Progenitor cell of endocrine pancreas (in vitro differentiated cells): Measurements from ENCODE around the gene RTP1. TPM values are rescaled to one million over a fixed set of nuclear protein-coding genes. Genes with fewer than 3 reads are reported as not detected.

Experiments used
- DNase-seq: peaks from one replicate; pipeline ENCODE4 v3.0.0; 2021; ENCODE audit warnings: low spot score; ENCODE audit not compliant: unreplicated experiment
- H3K27ac Mint-ChIP-seq: 2 replicates; pipeline ENCODE4 v1.8.0; 2021; ENCODE audit warnings: mild to moderate bottlenecking, moderate library complexity, mixed read lengths
- H3K27me3 Mint-ChIP-seq: 2 replicates; pipeline ENCODE4 v1.8.0; 2021; ENCODE audit warnings: mixed read lengths
- H3K36me3 Mint-ChIP-seq: 2 replicates; pipeline ENCODE4 v1.8.0; 2022; ENCODE audit warnings: mixed read lengths; ENCODE audit not compliant: insufficient read depth
- H3K4me1 Mint-ChIP-seq: 2 replicates; pipeline ENCODE4 v1.8.0; 2021; ENCODE audit warnings: low read depth, mixed read lengths
- H3K4me3 Mint-ChIP-seq: 2 replicates; pipeline ENCODE4 v1.8.0; 2021; ENCODE audit warnings: low read depth, mild to moderate bottlenecking, moderate library complexity, mixed read lengths
- H3K9me3 Mint-ChIP-seq: 2 replicates; pipeline ENCODE4 v1.8.0; 2021; ENCODE audit warnings: low read depth, mixed read lengths
- total RNA-seq: library from RNA; stranded (reverse); gene quantifications from 2 replicates; pipeline ENCODE4 v1.2.1, GENCODE V29; 2021
- TF ChIP-seq, protein P1 (sequence below): fragments of 200-600 bp; sonication (generic); IDR thresholded peaks from one replicate; pipeline ENCODE4 v1.5.0; 2021; ENCODE audit warnings: antibody characterized with exemption, mild to moderate bottlenecking; ENCODE audit not compliant: unreplicated experiment

Gene RTP1
- total RNA-seq, 1 donor from 2014 or later, result not detected

- no peak overlapping the region for H3K27ac Mint-ChIP-seq
- no peak overlapping the region for H3K4me3 Mint-ChIP-seq
- H3K27me3 Mint-ChIP-seq, result peaks cover 20% of the 10 kb centered on the region
- H3K4me1 Mint-ChIP-seq, result peaks cover 3% of the 10 kb centered on the region
- no peak for DNase-seq
- H3K36me3 Mint-ChIP-seq, result no peaks in the 10 kb centered on the region
- H3K9me3 Mint-ChIP-seq, result no peaks in the 10 kb centered on the region
- TF ChIP-seq, protein P1, sequence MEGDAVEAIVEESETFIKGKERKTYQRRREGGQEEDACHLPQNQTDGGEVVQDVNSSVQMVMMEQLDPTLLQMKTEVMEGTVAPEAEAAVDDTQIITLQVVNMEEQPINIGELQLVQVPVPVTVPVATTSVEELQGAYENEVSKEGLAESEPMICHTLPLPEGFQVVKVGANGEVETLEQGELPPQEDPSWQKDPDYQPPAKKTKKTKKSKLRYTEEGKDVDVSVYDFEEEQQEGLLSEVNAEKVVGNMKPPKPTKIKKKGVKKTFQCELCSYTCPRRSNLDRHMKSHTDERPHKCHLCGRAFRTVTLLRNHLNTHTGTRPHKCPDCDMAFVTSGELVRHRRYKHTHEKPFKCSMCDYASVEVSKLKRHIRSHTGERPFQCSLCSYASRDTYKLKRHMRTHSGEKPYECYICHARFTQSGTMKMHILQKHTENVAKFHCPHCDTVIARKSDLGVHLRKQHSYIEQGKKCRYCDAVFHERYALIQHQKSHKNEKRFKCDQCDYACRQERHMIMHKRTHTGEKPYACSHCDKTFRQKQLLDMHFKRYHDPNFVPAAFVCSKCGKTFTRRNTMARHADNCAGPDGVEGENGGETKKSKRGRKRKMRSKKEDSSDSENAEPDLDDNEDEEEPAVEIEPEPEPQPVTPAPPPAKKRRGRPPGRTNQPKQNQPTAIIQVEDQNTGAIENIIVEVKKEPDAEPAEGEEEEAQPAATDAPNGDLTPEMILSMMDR, result no peak
Observed at GRCh38 chr3:187227658-187228258, 30.5 kb downstream of the RTP1 start.

DNA sequence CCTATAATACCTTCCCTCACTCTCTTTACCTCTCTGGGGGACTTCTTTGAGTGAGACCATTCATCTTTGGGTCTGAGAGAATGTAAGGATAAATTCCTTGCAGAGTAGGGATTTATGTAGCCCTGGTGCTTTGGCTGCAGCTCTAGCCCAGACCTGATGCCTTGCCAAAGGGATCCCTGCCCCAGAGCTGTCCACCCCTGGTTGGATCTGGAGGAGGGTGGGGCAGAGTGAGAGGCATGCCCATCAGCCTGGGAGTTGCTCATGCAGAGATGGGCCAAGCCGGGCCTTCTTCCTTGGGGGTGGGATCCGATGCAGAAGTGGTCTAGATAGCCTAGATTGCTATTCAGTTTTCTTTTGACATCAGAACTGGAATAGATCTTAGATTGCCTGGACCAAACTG is 31.5 kb downstream of the RTP1 start:
- Mint-ChIP-seq H3K27ac (no peak overlapping the region), H3K4me1 (no peaks in the 10 kb centered on the region), H3K27me3 (peaks cover 20% of the 10 kb centered on the region), H3K4me3 (no peak overlapping the region), H3K36me3 (no peaks in the 10 kb centered on the region), H3K9me3 (no peaks in the 10 kb centered on the region)
- TF ChIP-seq, protein P1, result no peak
- DNase-seq, result no peak

DNA sequence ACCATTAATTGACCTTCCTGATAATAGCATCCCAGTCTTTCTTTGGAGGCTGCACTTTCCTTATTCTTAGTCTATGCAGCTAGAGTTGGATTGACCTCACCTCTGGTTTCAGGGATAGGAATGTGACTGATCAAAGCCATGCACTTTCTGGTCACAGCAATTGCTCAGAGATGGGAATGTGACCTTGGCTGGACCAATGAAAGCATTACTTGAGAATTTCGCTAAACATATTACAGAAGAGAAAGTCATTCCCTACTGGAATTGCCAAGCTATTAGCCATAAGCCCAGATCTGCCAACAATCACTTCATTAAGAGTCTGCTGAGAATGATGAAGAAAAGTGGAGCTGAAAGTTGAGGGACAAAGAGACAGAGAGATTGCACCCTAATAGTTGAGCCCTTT is 32.7 kb downstream of the RTP1 start:
- no peaks in the 10 kb centered on the region for H3K4me1 Mint-ChIP-seq
- no peak for DNase-seq
- no peak overlapping the region for H3K27ac Mint-ChIP-seq
- peaks cover 20% of the 10 kb centered on the region for H3K27me3 Mint-ChIP-seq
- no peak overlapping the region for H3K4me3 Mint-ChIP-seq
- TF ChIP-seq, protein P1, result no peak
- H3K9me3 Mint-ChIP-seq, result no peaks in the 10 kb centered on the region
- no peaks in the 10 kb centered on the region for H3K36me3 Mint-ChIP-seq

DNA sequence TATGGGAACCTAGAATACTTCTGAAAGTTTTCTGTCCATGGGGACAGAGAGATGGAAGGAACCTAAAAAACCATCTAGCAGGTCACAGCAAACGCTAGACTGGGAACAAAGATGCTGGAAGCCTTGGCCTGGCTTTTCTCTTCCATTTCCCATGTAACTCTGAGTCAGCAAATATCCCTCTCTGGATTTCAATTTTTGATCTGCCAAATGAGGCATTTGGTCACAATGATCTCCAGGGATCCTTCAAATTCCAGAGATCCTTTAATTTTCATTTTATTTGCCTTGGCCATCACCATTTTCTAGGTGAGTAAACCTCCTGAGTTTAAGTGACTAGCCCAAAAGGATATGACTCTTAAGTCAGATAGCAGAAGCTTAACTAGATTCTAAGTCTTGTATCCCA is 39.7 kb downstream of the RTP1 start:
- no peak overlapping the region for H3K27ac Mint-ChIP-seq
- no peak overlapping the region for H3K4me3 Mint-ChIP-seq
- TF ChIP-seq, protein P1, result no peak
- no peaks in the 10 kb centered on the region for H3K9me3 Mint-ChIP-seq
- H3K4me1 Mint-ChIP-seq, result no peaks in the 10 kb centered on the region
- H3K36me3 Mint-ChIP-seq, result no peaks in the 10 kb centered on the region
- DNase-seq, result no peak
- H3K27me3 Mint-ChIP-seq, result peaks cover 4% of the 10 kb centered on the region

DNA sequence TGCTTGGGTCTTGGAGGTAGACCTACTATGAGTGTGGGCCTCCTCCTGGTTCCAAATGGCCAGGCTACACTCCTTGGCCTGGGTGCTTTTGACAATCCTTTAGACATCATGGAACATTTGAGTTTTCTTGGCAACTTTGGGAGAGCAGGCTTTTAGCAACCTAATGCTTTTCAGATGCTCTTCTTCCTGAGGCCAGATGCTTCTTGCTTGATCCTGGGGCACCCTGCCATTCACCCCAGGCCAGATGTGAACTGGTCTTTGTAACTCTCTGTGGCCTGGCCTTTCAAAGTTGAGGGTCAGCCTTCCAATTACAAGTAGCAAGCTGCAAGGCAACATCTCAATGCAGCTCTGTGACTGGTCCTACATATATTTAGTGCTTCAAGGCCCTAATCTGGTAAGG is 40.5 kb downstream of the RTP1 start:
- no peak overlapping the region for H3K27ac Mint-ChIP-seq
- H3K4me3 Mint-ChIP-seq, result no peak overlapping the region
- no peak for DNase-seq
- H3K9me3 Mint-ChIP-seq, result no peaks in the 10 kb centered on the region
- H3K27me3 Mint-ChIP-seq, result peaks cover 4% of the 10 kb centered on the region
- no peaks in the 10 kb centered on the region for H3K4me1 Mint-ChIP-seq
- no peaks in the 10 kb centered on the region for H3K36me3 Mint-ChIP-seq
- TF ChIP-seq, protein P1, result no peak
